Kidney (tissue), 14 donors: ENCODE measurements around the gene CSPG4. TPM values are rescaled to one million over a fixed set of nuclear protein-coding genes. Genes with fewer than 3 reads are reported as not detected.

Source experiments
- DNase-seq, 5 donors: peaks; one replicate each; pipeline ENCODE4 v3.0.0-alpha.2; 2013 to 2020
- FAIRE-seq: peaks from 2 replicates; lab custom pipeline; 2012; peaks lifted over from hg19 to GRCh38; lab: Jason Lieb, UNC
- H3K27ac ChIP-seq, 2 donors: one replicate each; pipeline ENCODE4 v1.7.0; 2013; ENCODE audit warnings: low read depth in 2 of 2, low read length in 2 of 2, inconsistent platforms in 1 of 2
- H3K27me3 ChIP-seq: one replicate; pipeline ENCODE4 v1.7.1; 2013; ENCODE audit warnings: low read length, inconsistent platforms; ENCODE audit not compliant: control insufficient read depth, insufficient read depth
- H3K36me3 ChIP-seq, 3 donors: one replicate each; pipeline versions ENCODE4 v1.7.0 to v1.7.1; 2013; ENCODE audit warnings: low read length in 3 of 3, control low read depth in 1 of 3, inconsistent platforms in 1 of 3; ENCODE audit not compliant: insufficient read depth in 3 of 3, control insufficient read depth in 2 of 3
- H3K4me1 ChIP-seq, 3 donors: one replicate each; pipeline versions ENCODE4 v1.7.0 to v1.7.1; 2013; ENCODE audit warnings: low read length in 3 of 3, inconsistent platforms in 1 of 3, low read depth in 1 of 3; ENCODE audit not compliant: control insufficient read depth in 2 of 3, insufficient read depth in 2 of 3
- H3K4me3 ChIP-seq, 3 donors: one replicate each; pipeline versions ENCODE4 v1.7.0 to v1.8.1; 2013; ENCODE audit warnings: low read length in 3 of 3, control low read depth in 1 of 3, inconsistent platforms in 1 of 3
- H3K9ac ChIP-seq, 3 donors: one replicate each; pipeline versions ENCODE4 v1.7.0 to v1.7.1; 2013; ENCODE audit warnings: low read length in 3 of 3, control low read depth in 1 of 3, inconsistent platforms in 1 of 3
- H3K9me3 ChIP-seq, 3 donors: one replicate each; pipeline versions ENCODE4 v1.7.0 to v1.7.1; 2013; ENCODE audit warnings: low read length in 3 of 3, control low read depth in 1 of 3, inconsistent platforms in 1 of 3; ENCODE audit not compliant: control insufficient read depth in 2 of 3, insufficient read depth in 1 of 3
- CTCF ChIP-seq: IDR thresholded peaks from 3 replicates; pipeline ENCODE4 v1.5.1; 2012; ENCODE audit warnings: mild to moderate bottlenecking, moderate library complexity, borderline replicate concordance; ENCODE audit not compliant: insufficient read depth; ENCODE audit errors: extremely low read depth
- intact Hi-C: fragments of 100-400 bp; cut with DNase I; formaldehyde crosslinking; loops from one replicate; pipeline ENCODE4 v1.11.1; 2022
- polyA plus RNA-seq: library from polyadenylated mRNA; stranded (reverse); fragments of 350-450 nt; fragmentation: Illumina TruSeq; extraction: RNeasy Lipid Tissue Mini Kit (QIAGEN cat#74804); gene quantifications from one replicate; pipeline ENCODE4 v1.2.3, GENCODE V29; 2014; ENCODE audit warnings: low read depth, low replicate concordance; ENCODE audit not compliant: insufficient read depth
- total RNA-seq: library from RNA; stranded (reverse); fragmentation: NEBNext Ultra II Directional; extraction: Animal tissue kit (Norgen Biotek cat#: 25700); gene quantifications from one replicate; pipeline ENCODE4 v1.2.1, GENCODE V29; 2021
- donor health status: control.
- donor health status: control.
- donor health status: control.
- donor health status: control.
- donor health status: control.
- donor health status: DM: yes; HTN: yes; CAD: no.
- donor health status: Normal renal cell carcinoma (clear cell type).

CSPG4 gene
- total and polyA plus RNA-seq, 2 donors from 2014 or later: 4.4 to 30.7 TPM

GRCh38 chr15:75725006-75725718, 12.5 kb upstream of the CSPG4 start:
- Histone ChIP-seq H3K27me3 (no peaks in the 10 kb centered on the region), H3K9ac (no peak overlapping the region), H3K36me3 (no peaks in the 10 kb centered on the region), H3K4me3 (no peak overlapping the region), H3K9me3 (no peaks in the 10 kb centered on the region), H3K4me1 (peaks cover 8 to 15% (median 8%) of the 10 kb centered on the region in 3 donors), H3K27ac (no peak overlapping the region)
- FAIRE-seq: no peak
- no peak for TF ChIP-seq CTCF
- DNase-seq: peak in 2 of 5 donors; percentile 48 to 63
- intact Hi-C loops: no loop called here

- no peaks in the 10 kb centered on the region for H3K27me3 ChIP-seq
- intact Hi-C loops: no loop called here
- FAIRE-seq: no peak
- no peak overlapping the region for H3K4me3 ChIP-seq
- peak overlapping the region; percentile 45 to 83 for H3K27ac ChIP-seq
- H3K9ac ChIP-seq: peak overlapping the region; percentile 22 to 56 (median 54)
- no peak for TF ChIP-seq CTCF
- no peaks in the 10 kb centered on the region for H3K9me3 ChIP-seq
- peak; percentile 95 to 98 (median 96) for DNase-seq
- H3K36me3 ChIP-seq: no peaks in the 10 kb centered on the region
- H3K4me1 ChIP-seq: peaks cover 8 to 15% (median 8%) of the 10 kb centered on the region in 3 donors
These were observed 11.4 kb upstream of the CSPG4 start for GRCh38 chr15:75723847-75724660.

GRCh38 chr15:75723171-75723846, 10.7 kb upstream of the CSPG4 start:
- no peak for FAIRE-seq
- H3K27ac ChIP-seq: peak overlapping the region in 1 of 2 donors; percentile 1
- intact Hi-C loops: no loop called here

More at GRCh38 chr15:75723171-75723846, 10.7 kb upstream of the CSPG4 start:
- peak overlapping the region in 2 of 3 donors; percentile 22 to 56 for H3K9ac ChIP-seq
- H3K9me3 ChIP-seq: no peaks in the 10 kb centered on the region
- no peaks in the 10 kb centered on the region for H3K36me3 ChIP-seq
- peaks cover 8 to 15% (median 8%) of the 10 kb centered on the region in 3 donors for H3K4me1 ChIP-seq
- H3K27me3 ChIP-seq: no peaks in the 10 kb centered on the region
- DNase-seq: peak in 3 of 5 donors; percentile 54 to 60 (median 60)
- no peak for TF ChIP-seq CTCF
- no peak overlapping the region for H3K4me3 ChIP-seq
